MCF 10A (cell line): ENCODE measurements around the gene RRH. TPM values are rescaled to one million over a fixed set of nuclear protein-coding genes. Genes with fewer than 3 reads are reported as not detected.

ENCODE experiments used
- BruUV-seq: library from RNA; stranded (reverse); fragments of 400-500 nt; replicated peaks from 2 replicates; lab custom pipeline; 2021; lab: Mats Ljungman, UMichigan
- CTCF ChIA-PET: fragments of 300-600 bp; sonication (Branson Sonifier 250); formaldehyde crosslinking; extraction: SDS; loops from one replicate; lab custom pipeline; 2021; ENCODE audit warnings: antibody characterized with exemption, inconsistent platforms; lab: Yijun Ruan, JAX
- POLR2A ChIA-PET: fragments of 300-600, 350-650 bp; sonication (Branson Sonifier 250); formaldehyde crosslinking; extraction: SDS; loops from one replicate; lab custom pipeline; 2020; ENCODE audit warnings: antibody characterized with exemption, inconsistent platforms; lab: Yijun Ruan, JAX
- DNase-seq: peaks from one replicate; pipeline ENCODE4 v3.0.0-alpha.2; 2018; ENCODE audit not compliant: unreplicated experiment
- H3K27ac Mint-ChIP-seq: one replicate; pipeline ENCODE4 v1.8.0; 2022; ENCODE audit warnings: mild to moderate bottlenecking, low read depth, mixed read lengths; ENCODE audit not compliant: unreplicated experiment
- H3K27me3 Mint-ChIP-seq: one replicate; pipeline ENCODE4 v1.8.0; 2022; ENCODE audit warnings: mixed read lengths; ENCODE audit not compliant: insufficient read depth, unreplicated experiment
- H3K36me3 Mint-ChIP-seq: one replicate; pipeline ENCODE4 v1.8.0; 2022; ENCODE audit warnings: mild to moderate bottlenecking, moderate library complexity, mixed read lengths; ENCODE audit not compliant: insufficient read depth, unreplicated experiment
- H3K4me1 Mint-ChIP-seq: one replicate; pipeline ENCODE4 v1.8.0; 2022; ENCODE audit warnings: mixed read lengths; ENCODE audit not compliant: insufficient read depth, unreplicated experiment
- H3K4me3 Mint-ChIP-seq: one replicate; pipeline ENCODE4 v1.8.0; 2022; ENCODE audit warnings: mild to moderate bottlenecking, moderate library complexity, mixed read lengths; ENCODE audit not compliant: unreplicated experiment
- H3K9me3 Mint-ChIP-seq: one replicate; pipeline ENCODE4 v1.8.0; 2022; ENCODE audit warnings: mixed read lengths; ENCODE audit not compliant: unreplicated experiment
- intact Hi-C: fragments of 100-400 bp; cut with micrococcal nuclease; formaldehyde crosslinking; loops from 2 replicates; pipeline ENCODE4 v1.14.1; 2022
- total RNA-seq: library from RNA; stranded (reverse); gene quantifications from 2 replicates; pipeline ENCODE4 v1.2.3, GENCODE V29; 2022
- TF ChIP-seq, protein P1 (sequence below): fragments of 200-600 bp; IDR thresholded peaks from one replicate; pipeline ENCODE4 v1.8.0; 2022; ENCODE audit warnings: antibody characterized with exemption, mild to moderate bottlenecking; ENCODE audit not compliant: unreplicated experiment

The RRH gene
- total RNA-seq, 1 experiment from 2014 or later = not detected

DNA sequence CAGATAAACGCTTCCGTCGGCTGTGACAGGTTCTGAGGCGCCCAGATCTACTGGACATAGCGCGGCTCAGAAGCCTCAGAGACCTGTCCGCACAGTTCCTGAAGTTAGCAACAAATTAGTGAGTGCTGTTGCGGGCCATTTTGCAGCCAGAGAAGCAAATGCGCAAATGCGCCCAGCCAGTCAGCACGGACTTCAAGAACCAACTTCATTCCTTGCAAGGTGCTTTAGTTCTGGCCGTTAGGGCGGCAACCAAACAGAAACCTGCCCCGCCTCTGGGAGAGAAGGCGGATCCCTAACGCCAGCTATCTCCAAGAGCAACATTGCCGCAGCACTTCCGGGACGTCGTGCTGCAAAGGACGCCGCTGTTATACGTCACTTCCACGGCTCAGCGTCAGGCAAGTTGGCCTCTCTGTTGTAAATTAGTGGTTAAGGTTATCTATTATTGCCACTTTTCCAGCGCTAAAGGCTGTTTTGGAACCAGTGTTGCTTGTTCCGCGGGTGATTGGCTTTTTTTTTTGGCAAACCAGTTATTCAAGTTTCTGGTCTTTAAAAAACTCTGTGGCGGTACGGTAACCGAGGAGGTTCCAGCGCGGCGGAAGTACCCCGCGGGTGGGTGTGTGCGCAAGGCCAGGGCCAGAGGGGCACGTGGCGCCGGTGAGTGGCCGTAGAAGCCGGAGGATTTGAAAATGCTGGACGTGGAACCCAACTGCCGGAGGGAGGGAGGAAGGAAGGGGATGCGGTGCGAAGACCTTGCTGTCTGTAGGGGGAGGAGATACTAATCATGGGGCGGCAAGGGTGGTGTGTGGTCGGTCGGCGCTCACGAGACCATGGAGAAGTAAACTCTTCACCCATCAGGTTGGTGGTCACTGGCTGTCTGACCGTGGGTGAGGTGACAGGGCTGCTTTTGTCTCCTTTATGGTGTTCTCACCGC lies 12.4 kb upstream of the RRH start, which contains the start of gene GAR1:
GAR1 (plus strand) TSS at position 612 of the 931 bp plus-strand sequence. CDS start 403 bp downstream, outside the sequence.
- ChIA-PET POLR2A (interaction anchor here (0.6 to 2.6 kb wide), 8 partner anchors 85 to 390 kb away, joined by 3 to 19 read pairs (median 4); partner anchors contain the start of genes CASP6, MCUB and PLA2G12A), CTCF (interaction anchor here (0.6 to 3.2 kb wide), 7 partner anchors 10 to 1559 kb away, joined by 3 to 19 read pairs (median 4); partner anchors contain the start of genes CFI and SEC24B)
- Mint-ChIP-seq H3K27me3 (no peaks in the 10 kb centered on the region), H3K9me3 (no peaks in the 10 kb centered on the region), H3K4me1 (peaks cover 28% of the 10 kb centered on the region), H3K36me3 (peaks cover 34% of the 10 kb centered on the region), H3K4me3 (peak within 1 kb of the TSS; percentile 96), H3K27ac (peak within 1 kb of the TSS; percentile 99)
- BruUV-seq = TSS peak; percentile 62
- intact Hi-C loops = loop anchor here (10.0 kb wide), 1 partner anchor 251 kb away; the partner anchor contains the start of gene MCUB
- TF ChIP-seq, protein P1, sequence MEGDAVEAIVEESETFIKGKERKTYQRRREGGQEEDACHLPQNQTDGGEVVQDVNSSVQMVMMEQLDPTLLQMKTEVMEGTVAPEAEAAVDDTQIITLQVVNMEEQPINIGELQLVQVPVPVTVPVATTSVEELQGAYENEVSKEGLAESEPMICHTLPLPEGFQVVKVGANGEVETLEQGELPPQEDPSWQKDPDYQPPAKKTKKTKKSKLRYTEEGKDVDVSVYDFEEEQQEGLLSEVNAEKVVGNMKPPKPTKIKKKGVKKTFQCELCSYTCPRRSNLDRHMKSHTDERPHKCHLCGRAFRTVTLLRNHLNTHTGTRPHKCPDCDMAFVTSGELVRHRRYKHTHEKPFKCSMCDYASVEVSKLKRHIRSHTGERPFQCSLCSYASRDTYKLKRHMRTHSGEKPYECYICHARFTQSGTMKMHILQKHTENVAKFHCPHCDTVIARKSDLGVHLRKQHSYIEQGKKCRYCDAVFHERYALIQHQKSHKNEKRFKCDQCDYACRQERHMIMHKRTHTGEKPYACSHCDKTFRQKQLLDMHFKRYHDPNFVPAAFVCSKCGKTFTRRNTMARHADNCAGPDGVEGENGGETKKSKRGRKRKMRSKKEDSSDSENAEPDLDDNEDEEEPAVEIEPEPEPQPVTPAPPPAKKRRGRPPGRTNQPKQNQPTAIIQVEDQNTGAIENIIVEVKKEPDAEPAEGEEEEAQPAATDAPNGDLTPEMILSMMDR = no peak
- DNase-seq = peak; percentile 94

DNA sequence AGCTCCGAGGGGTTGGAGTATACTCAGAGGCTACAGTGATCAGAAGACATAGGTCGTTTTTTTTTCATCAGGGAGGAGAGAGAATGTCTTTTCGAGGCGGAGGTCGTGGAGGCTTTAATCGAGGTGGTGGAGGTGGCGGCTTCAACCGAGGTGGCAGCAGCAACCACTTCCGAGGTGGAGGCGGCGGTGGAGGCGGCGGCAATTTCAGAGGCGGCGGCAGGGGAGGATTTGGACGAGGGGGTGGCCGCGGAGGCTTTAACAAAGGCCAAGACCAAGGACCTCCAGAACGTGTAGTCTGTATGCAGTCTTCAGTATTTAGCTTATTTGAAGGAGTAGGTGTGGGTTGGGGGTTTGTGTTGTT lies 11.7 kb upstream of the RRH start:
- TF ChIP-seq, protein P1 = no peak
- POLR2A ChIA-PET = interaction anchor here (0.8 to 2.6 kb wide), 6 partner anchors 86 to 390 kb away, joined by 3 to 19 read pairs (median 4); partner anchors contain the start of genes CASP6, MCUB and PLA2G12A
- BruUV-seq = no TSS peak
- H3K4me3 Mint-ChIP-seq = peak overlapping the region; percentile 96
- H3K27ac Mint-ChIP-seq = peak overlapping the region; percentile 99
- no peaks in the 10 kb centered on the region for H3K9me3 Mint-ChIP-seq
- H3K36me3 Mint-ChIP-seq = peaks cover 41% of the 10 kb centered on the region
- H3K4me1 Mint-ChIP-seq = peaks cover 33% of the 10 kb centered on the region
- peak; percentile 7 for DNase-seq
- CTCF ChIA-PET = interaction anchor here (0.6 to 3.2 kb wide), 6 partner anchors 10 to 383 kb away, joined by 3 to 19 read pairs (median 4); partner anchors contain the start of genes CASP6 and SEC24B
- no peaks in the 10 kb centered on the region for H3K27me3 Mint-ChIP-seq
- intact Hi-C loops = loop anchor here (10.0 kb wide), 1 partner anchor 251 kb away; the partner anchor contains the start of gene MCUB

DNA sequence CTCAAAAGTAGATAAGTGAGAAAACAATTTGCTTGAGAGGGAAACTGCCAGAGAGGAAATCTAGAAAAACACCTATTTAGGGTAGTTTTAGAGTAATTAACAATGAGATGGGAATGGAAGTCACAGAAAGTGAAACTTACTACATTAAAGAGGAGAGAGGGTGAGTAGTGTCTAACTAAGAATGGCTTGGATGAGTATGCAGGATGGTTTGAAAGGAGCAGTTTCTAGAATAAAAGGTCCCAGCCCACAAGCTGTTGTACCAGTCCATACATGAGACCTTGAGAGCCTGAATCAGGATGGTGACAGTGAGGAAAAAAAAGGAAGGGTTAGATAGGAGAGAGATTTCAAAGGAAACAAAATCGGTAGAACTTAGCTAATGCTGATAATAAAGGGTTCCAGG lies 10.9 kb upstream of the RRH start:
- intact Hi-C loops = loop anchor here (10.0 kb wide), 1 partner anchor 252 kb away; the partner anchor contains the start of gene MCUB
- POLR2A ChIA-PET = interaction anchor here (1.3 to 2.6 kb wide), 2 partner anchors 86 to 104 kb away, joined by 3 to 19 read pairs; partner anchors contain the start of gene PLA2G12A
- TF ChIP-seq, protein P1 = no peak

More for the DNA sequence above, 10.9 kb upstream of the RRH start:
- H3K9me3 Mint-ChIP-seq = no peaks in the 10 kb centered on the region
- peak overlapping the region; percentile 99 for H3K27ac Mint-ChIP-seq
- DNase-seq = no peak
- peaks cover 45% of the 10 kb centered on the region for H3K36me3 Mint-ChIP-seq
- H3K4me3 Mint-ChIP-seq = peak overlapping the region; percentile 96
- no peaks in the 10 kb centered on the region for H3K27me3 Mint-ChIP-seq
- CTCF ChIA-PET = interaction anchor here (0.5 to 3.2 kb wide), 8 partner anchors 9 to 694 kb away, joined by 3 to 19 read pairs (median 4); partner anchors contain the start of genes RRH and SEC24B
- BruUV-seq = no TSS peak
- H3K4me1 Mint-ChIP-seq = peaks cover 35% of the 10 kb centered on the region
